B cell (primary cell): ENCODE measurements around the gene MATN1. TPM values are rescaled to one million over a fixed set of nuclear protein-coding genes. Genes with fewer than 3 reads are reported as not detected.

Experiments
- ATAC-seq: fragments of 200-7000 bp; cut with Tn5 transposase; one replicate; pipeline ENCODE4 v1.10.0; 2021; ENCODE audit warnings: low read depth, mild to moderate bottlenecking, moderate number of reproducible peaks, moderate library complexity
- CTCF ChIA-PET: fragments of 350-600 bp; sonication (Branson Sonifier 250); formaldehyde crosslinking; loops from one replicate; lab custom pipeline; 2021; ENCODE audit warnings: antibody characterized with exemption, inconsistent platforms; lab: Charles Lee
- POLR2A ChIA-PET: fragments of 350-600 bp; sonication (Branson Sonifier 250); formaldehyde crosslinking; loops from one replicate; lab custom pipeline; 2021; ENCODE audit warnings: antibody characterized with exemption; lab: Charles Lee
- DNase-seq: peaks from one replicate; pipeline ENCODE4 v3.0.0; 2013
- H2AFZ ChIP-seq: 2 replicates; pipeline ENCODE4 v1.6.1; 2012; ENCODE audit warnings: mild to moderate bottlenecking, low read depth, low read length; ENCODE audit not compliant: insufficient read depth, poor library complexity, severe bottlenecking
- H3K27ac ChIP-seq, 2 donors: 1 replicate in 1 of 2; 2 replicates in 1 of 2; pipeline ENCODE4 v1.5.1; 2012 to 2013; ENCODE audit warnings: low read length in 2 of 2, mild to moderate bottlenecking in 2 of 2, moderate library complexity in 1 of 2
- H3K27me3 ChIP-seq, 4 experiments: fragments of 200-600 bp in 1 of 4; sonication (generic) in 1 of 4; replicated peaks in 1 of 4; 1 replicate in 2 of 4; 2 replicates in 2 of 4; pipeline versions ENCODE4 v1.6.1 to v1.7.0; 2013 to 2016; ENCODE audit warnings: low read length in 3 of 4, mild to moderate bottlenecking in 2 of 4, mixed read lengths in 1 of 4, moderate library complexity in 1 of 4; ENCODE audit not compliant: insufficient read depth in 4 of 4, control insufficient read depth in 3 of 4; ENCODE audit errors: control extremely low read depth in 1 of 4
- H3K36me3 ChIP-seq, 2 experiments: replicated peaks in 1 of 2; 1 replicate in 1 of 2; 2 replicates in 1 of 2; pipeline versions ENCODE4 v1.6.1 to v1.7.1; 2013; ENCODE audit warnings: low read length in 1 of 2; ENCODE audit not compliant: insufficient read depth in 2 of 2, control insufficient read depth in 1 of 2; ENCODE audit errors: control extremely low read depth in 1 of 2, extremely low read depth in 1 of 2
- H3K4me1 ChIP-seq, 2 donors: fragments of 200-600 bp in 1 of 2; sonication (generic) in 1 of 2; 1 replicate in 1 of 2; 2 replicates in 1 of 2; pipeline versions ENCODE4 v1.5.1 to v1.6.1; 2013 to 2017; ENCODE audit warnings: low read length in 2 of 2; ENCODE audit not compliant: control insufficient read depth in 2 of 2, insufficient read depth in 2 of 2
- H3K4me2 ChIP-seq: replicated peaks from 2 replicates; pipeline ENCODE3; 2012; ENCODE audit warnings: mild to moderate bottlenecking, low read depth, low read length; ENCODE audit not compliant: poor library complexity, severe bottlenecking
- H3K4me3 ChIP-seq, 5 experiments: fragments of 200-600 bp in 1 of 5; sonication (generic) in 1 of 5; 1 replicate in 3 of 5; 2 replicates in 2 of 5; pipeline versions ENCODE4 v1.5.1 to v1.7.0; 2011 to 2016; ENCODE audit warnings: low read length in 4 of 5, mild to moderate bottlenecking in 4 of 5, low read depth in 2 of 5, control low read depth in 1 of 5, moderate library complexity in 1 of 5; ENCODE audit not compliant: insufficient read depth in 1 of 5; ENCODE audit errors: control extremely low read depth in 1 of 5, extremely low read depth in 1 of 5
- H3K79me2 ChIP-seq: fragments of 200-600 bp; sonication (generic); one replicate; pipeline ENCODE4 v1.6.0; 2016; ENCODE audit warnings: low read length; ENCODE audit not compliant: control insufficient read depth, insufficient read depth
- H3K9ac ChIP-seq: fragments of 200-600 bp; sonication (generic); 2 replicates; pipeline ENCODE4 v1.6.1; 2017; ENCODE audit warnings: mild to moderate bottlenecking, low read length, moderate library complexity
- H3K9me3 ChIP-seq, 3 donors: one replicate each; pipeline versions ENCODE4 v1.6.1 to v1.7.1; 2013; ENCODE audit warnings: low read length in 2 of 3; ENCODE audit not compliant: control insufficient read depth in 2 of 3, insufficient read depth in 1 of 3; ENCODE audit errors: control extremely low read depth in 1 of 3
- H4K20me1 ChIP-seq: 2 replicates; pipeline ENCODE4 v1.6.0; 2012; ENCODE audit warnings: mild to moderate bottlenecking, low read length; ENCODE audit not compliant: insufficient read depth, control insufficient read depth, poor library complexity, severe bottlenecking
- H3K27ac Mint-ChIP-seq: one replicate; pipeline ENCODE4 v1.8.0; 2021; ENCODE audit warnings: mixed read lengths
- H3K27me3 Mint-ChIP-seq: one replicate; pipeline ENCODE4 v1.8.0; 2021; ENCODE audit warnings: mixed read lengths
- H3K4me1 Mint-ChIP-seq: one replicate; pipeline ENCODE4 v1.8.0; 2021; ENCODE audit warnings: mixed read lengths
- H3K4me3 Mint-ChIP-seq: one replicate; pipeline ENCODE4 v1.8.0; 2021; ENCODE audit warnings: mixed read lengths
- H3K9me3 Mint-ChIP-seq: one replicate; pipeline ENCODE4 v1.8.0; 2022; ENCODE audit warnings: mixed read lengths; ENCODE audit not compliant: insufficient read depth
- CTCF ChIP-seq: fragments of 200-600 bp; IDR thresholded peaks from one replicate; pipeline ENCODE4 v1.8.0; 2022; ENCODE audit warnings: antibody characterized with exemption, mild to moderate bottlenecking
- EZH2 ChIP-seq: IDR thresholded peaks from 2 replicates; pipeline ENCODE4 v1.6.1; 2012; ENCODE audit warnings: borderline replicate concordance, low read depth, mild to moderate bottlenecking, moderate library complexity, low read length; ENCODE audit not compliant: insufficient read depth, poor library complexity, severe bottlenecking
- WGBS: methylation state at CpG from one replicate; pipeline ENCODE4 v1.1.5; 2013; ENCODE audit warnings: missing lambda C conversion rate; ENCODE audit not compliant: insufficient coverage; 5-methylcytosine and 5-hydroxymethylcytosine counted together
- intact Hi-C: fragments of 100-400 bp; cut with micrococcal nuclease; formaldehyde crosslinking; loops from one replicate; pipeline ENCODE4 v1.10.0; 2022
- polyA plus RNA-seq: library from polyadenylated mRNA; depleted of rRNA; stranded (reverse); fragments of >200 nt; gene quantifications from 2 replicates; pipeline ENCODE4 v1.2.3, GENCODE V29; 2012
- total RNA-seq, 2 donors: library from RNA; stranded (reverse); fragments of 120-200 nt in 1 of 2; gene quantifications; 1 replicate in 1 of 2; 2 replicates in 1 of 2; pipeline versions ENCODE4 v1.2.3 to v1.2.4, GENCODE V29; 2013 to 2022

The MATN1 gene
- total and polyA plus RNA-seq, 2 donors (not counting 1 experiment from before 2014, with no cell fraction given): 2.5 to 3.2 TPM

- peaks cover 0 to 6% of the 10 kb centered on the region in 2 donors for H3K4me1 ChIP-seq
- H2AFZ ChIP-seq: no peak overlapping the region
- peaks cover 0 to 25% (median 3%) of the 10 kb centered on the region in 4 experiments for H3K27me3 ChIP-seq
- CTCF ChIA-PET: no interaction called here
- no peaks in the 10 kb centered on the region for H3K9me3 Mint-ChIP-seq
- H3K9ac ChIP-seq: no peak overlapping the region
- 78% methylated on average over 10 of the region's 14 CpGs for WGBS
- no peak overlapping the region for H3K4me2 ChIP-seq
- no peaks in the 10 kb centered on the region for H4K20me1 ChIP-seq
- intact Hi-C loops: no loop called here
- peaks cover 4% of the 10 kb centered on the region for H3K4me1 Mint-ChIP-seq
- no peak overlapping the region for H3K27ac ChIP-seq
- TF ChIP-seq EZH2 (no peak), CTCF (no peak)
- H3K4me3 ChIP-seq: no peak overlapping the region
- DNase-seq (no peak), ATAC-seq (no peak)
- H3K4me3 Mint-ChIP-seq: no peak overlapping the region
- no peaks in the 10 kb centered on the region for H3K79me2 ChIP-seq
- no peaks in the 10 kb centered on the region for H3K36me3 ChIP-seq
- H3K27me3 Mint-ChIP-seq: peaks cover 27% of the 10 kb centered on the region
- POLR2A ChIA-PET: no interaction called here
- no peak overlapping the region for H3K27ac Mint-ChIP-seq
- no peaks in the 10 kb centered on the region for H3K9me3 ChIP-seq
Observed at GRCh38 chr1:30704765-30705509, 18.4 kb downstream of the MATN1 start.

- Histone ChIP-seq H3K4me1 (peaks cover 0 to 6% of the 10 kb centered on the region in 2 donors), H3K79me2 (no peaks in the 10 kb centered on the region), H3K9ac (no peak overlapping the region), H3K27ac (no peak overlapping the region), H3K36me3 (no peaks in the 10 kb centered on the region), H3K4me2 (no peak overlapping the region), H4K20me1 (no peaks in the 10 kb centered on the region), H3K27me3 (peaks cover 0 to 24% (median 3%) of the 10 kb centered on the region in 4 experiments), H2AFZ (no peak overlapping the region), H3K9me3 (no peaks in the 10 kb centered on the region), H3K4me3 (no peak overlapping the region)
- POLR2A ChIA-PET: no interaction called here
- H3K9me3 Mint-ChIP-seq: no peaks in the 10 kb centered on the region
- H3K27ac Mint-ChIP-seq: no peak overlapping the region
- no peak for ATAC-seq
- CTCF ChIA-PET: no interaction called here
- peaks cover 23% of the 10 kb centered on the region for H3K27me3 Mint-ChIP-seq
- TF ChIP-seq EZH2 (no peak), CTCF (no peak)
- 93% methylated on average over 2 of the region's 4 CpGs for WGBS
- H3K4me3 Mint-ChIP-seq: no peak overlapping the region
- peaks cover 4% of the 10 kb centered on the region for H3K4me1 Mint-ChIP-seq
- intact Hi-C loops: no loop called here
- DNase-seq: no peak
Observed at GRCh38 chr1:30704271-30704670, 19.1 kb downstream of the MATN1 start.
